SK-N-SH (cell line): ENCODE data around the gene ANKRD11. TPM values are rescaled to one million over a fixed set of nuclear protein-coding genes. Genes with fewer than 3 reads are reported as not detected.

Source experiments
- CTCF ChIA-PET: fragments of 300-600, 350-600 bp; formaldehyde crosslinking; extraction: SDS; loops from one replicate; lab custom pipeline; 2021; lab: Yijun Ruan, JAX
- POLR2A ChIA-PET: fragments of 350-600 bp; sonication (Branson Sonifier 250); formaldehyde crosslinking; extraction: SDS; loops from one replicate; lab custom pipeline; 2020; ENCODE audit warnings: antibody characterized with exemption, inconsistent platforms; lab: Yijun Ruan, JAX
- DNase-seq: peaks from one replicate; pipeline ENCODE4 v3.0.0; 2012
- H2AFZ ChIP-seq: fragments of 200-600 bp; sonication (generic); 2 replicates; pipeline ENCODE4 v1.8.1; 2016; ENCODE audit warnings: antibody characterized with exemption, mild to moderate bottlenecking, low read depth
- H3F3A ChIP-seq: fragments of 200-600 bp; sonication (generic); replicated peaks from 2 replicates; pipeline ENCODE3; 2016; ENCODE audit warnings: antibody characterized with exemption, mild to moderate bottlenecking; ENCODE audit not compliant: insufficient read depth
- H3K27ac ChIP-seq, 2 experiments: fragments of 200-500 bp in 1 of 2; fragments of 200-600 bp in 1 of 2; sonication (Bioruptor generic) in 1 of 2; sonication (generic), shearing (Covaris generic) in 1 of 2; 2 replicates each; pipeline versions ENCODE4 v1.5.1 to v1.6.1; 2014 to 2016; ENCODE audit warnings: low read depth in 2 of 2, inconsistent platforms in 1 of 2, low read length in 1 of 2, mild to moderate bottlenecking in 1 of 2, mixed read lengths in 1 of 2
- H3K27me3 ChIP-seq: fragments of 200-600 bp; sonication (generic), shearing (Covaris generic); 2 replicates; pipeline ENCODE4 v1.6.1; 2016; ENCODE audit warnings: mixed run types; ENCODE audit not compliant: insufficient read depth
- H3K36me3 ChIP-seq, 2 experiments: fragments of 200-500 bp in 1 of 2; fragments of 200-600 bp in 1 of 2; sonication (Bioruptor generic) in 1 of 2; sonication (generic) in 1 of 2; replicated peaks in 1 of 2; 2 replicates each; pipeline versions ENCODE3 to v1.5.1; 2014 to 2016; ENCODE audit warnings: low read length in 1 of 2, mild to moderate bottlenecking in 1 of 2; ENCODE audit not compliant: insufficient read depth in 2 of 2, control insufficient read depth in 1 of 2
- H3K4me1 ChIP-seq, 2 experiments: fragments of 200-500 bp in 1 of 2; fragments of 200-600 bp in 1 of 2; sonication (Bioruptor generic) in 1 of 2; sonication (generic), shearing (Covaris generic) in 1 of 2; 2 replicates each; pipeline versions ENCODE4 v1.5.1 to v1.6.1; 2014 to 2016; ENCODE audit warnings: low read depth in 1 of 2, low read length in 1 of 2, mixed run types in 1 of 2; ENCODE audit not compliant: insufficient read depth in 2 of 2, control insufficient read depth in 1 of 2
- H3K4me2 ChIP-seq: fragments of 200-600 bp; sonication (generic), shearing (Covaris generic); 2 replicates; pipeline ENCODE4 v1.6.1; 2017; ENCODE audit warnings: mixed run types
- H3K4me3 ChIP-seq, 2 experiments: fragments of 200-500 bp in 1 of 2; fragments of 200-600 bp in 1 of 2; sonication (Bioruptor generic) in 1 of 2; sonication (generic), shearing (Covaris generic) in 1 of 2; 2 replicates each; pipeline versions ENCODE4 v1.5.1 to v1.8.1; 2014 to 2016; ENCODE audit warnings: low read depth in 2 of 2, inconsistent platforms in 1 of 2, low read length in 1 of 2, mild to moderate bottlenecking in 1 of 2, mixed read lengths in 1 of 2, moderate library complexity in 1 of 2
- H3K79me2 ChIP-seq: fragments of 200-600 bp; sonication (generic); 2 replicates; pipeline ENCODE4 v1.8.1; 2017; ENCODE audit warnings: mild to moderate bottlenecking; ENCODE audit not compliant: insufficient read depth
- H3K9ac ChIP-seq: fragments of 200-600 bp; sonication (generic); 2 replicates; pipeline ENCODE4 v1.6.1; 2017; ENCODE audit warnings: mixed run types
- H3K9me2 ChIP-seq: fragments of 200-600 bp; sonication (generic); 2 replicates; pipeline ENCODE4 v1.6.1; 2017; ENCODE audit warnings: mixed run types
- H3K9me3 ChIP-seq: fragments of 200-600 bp; sonication (generic); 2 replicates; pipeline ENCODE4 v1.6.1; 2017; ENCODE audit warnings: mixed run types, mild to moderate bottlenecking, moderate library complexity
- H4K20me1 ChIP-seq: fragments of 200-600 bp; sonication (generic); 2 replicates; pipeline ENCODE4 v1.6.1; 2017; ENCODE audit warnings: mild to moderate bottlenecking, mixed run types; ENCODE audit not compliant: insufficient read depth
- CHD2 ChIP-seq: fragments of 150-350 bp; IDR thresholded peaks from 2 replicates; pipeline ENCODE4 v1.6.1; 2018; ENCODE audit warnings: low read length; ENCODE audit not compliant: partially characterized antibody
- CTCF ChIP-seq: fragments of 200-600 bp; sonication (generic); IDR thresholded peaks from 2 replicates; pipeline ENCODE4 v1.6.1; 2017; ENCODE audit warnings: antibody characterized with exemption, mild to moderate bottlenecking, moderate library complexity
- ELF1 ChIP-seq: IDR thresholded peaks from 2 replicates; pipeline ENCODE4 v1.4.0; 2012
- EZH2phosphoT487 ChIP-seq: fragments of 200-600 bp; sonication (generic); IDR thresholded peaks from 2 replicates; pipeline ENCODE4 v1.6.1; 2017; ENCODE audit warnings: low read depth, mixed run types, mild to moderate bottlenecking, antibody characterized with exemption, moderate library complexity, borderline replicate concordance
- FOSL2 ChIP-seq: IDR thresholded peaks from 2 replicates; pipeline ENCODE4 v1.4.0; 2012; ENCODE audit warnings: low read depth, mild to moderate bottlenecking, moderate library complexity, borderline replicate concordance
- GABPA ChIP-seq: IDR thresholded peaks from 2 replicates; pipeline ENCODE4 v1.4.0; 2012; ENCODE audit warnings: low read depth, mild to moderate bottlenecking
- GATA2 ChIP-seq: sonication (generic); formaldehyde crosslinking; IDR thresholded peaks from 2 replicates; pipeline ENCODE4 v1.5.0; 2020; ENCODE audit warnings: mild to moderate bottlenecking, missing genetic modification reagents
- JUND ChIP-seq: IDR thresholded peaks from 2 replicates; pipeline ENCODE4 v1.4.0; 2012
- MAX ChIP-seq: IDR thresholded peaks from 2 replicates; pipeline ENCODE4 v1.4.0; 2012; ENCODE audit warnings: low read depth
- MXI1 ChIP-seq: IDR thresholded peaks from 2 replicates; pipeline ENCODE4 v1.6.1; 2012; ENCODE audit warnings: mild to moderate bottlenecking, low read depth, low read length, improper control_type of control experiment
- NRF1 ChIP-seq: IDR thresholded peaks from 2 replicates; pipeline ENCODE4 v1.6.1; 2012; ENCODE audit warnings: low read depth, mild to moderate bottlenecking, low read length
- PBX3 ChIP-seq: IDR thresholded peaks from 2 replicates; pipeline ENCODE4; 2012
- RAD21 ChIP-seq: IDR thresholded peaks from 2 replicates; pipeline ENCODE4 v1.6.1; 2012; ENCODE audit warnings: mild to moderate bottlenecking, low read length
- REST ChIP-seq: IDR thresholded peaks from 2 replicates; pipeline ENCODE4 v1.6.1; 2012; ENCODE audit warnings: mild to moderate bottlenecking, low read depth, low read length, moderate library complexity
- RFX5 ChIP-seq: IDR thresholded peaks from 2 replicates; pipeline ENCODE4 v1.6.1; 2012; ENCODE audit warnings: mild to moderate bottlenecking, improper control_type of control experiment, low read length
- TAF1 ChIP-seq: IDR thresholded peaks from 2 replicates; pipeline ENCODE4 v1.6.1; 2012; ENCODE audit warnings: low read depth, mild to moderate bottlenecking, low read length, moderate library complexity, borderline replicate concordance
- TEAD4 ChIP-seq: IDR thresholded peaks from 2 replicates; pipeline ENCODE4 v1.4.0; 2012; ENCODE audit warnings: mild to moderate bottlenecking, borderline replicate concordance; ENCODE audit not compliant: insufficient read depth
- ZBTB33 ChIP-seq: IDR thresholded peaks from 2 replicates; pipeline ENCODE4 v1.4.0; 2012; ENCODE audit warnings: low read depth, borderline replicate concordance
- WGBS: methylation state at CpG from one replicate; pipeline ENCODE4 v1.1.6; 2017; ENCODE audit warnings: low lambda C conversion rate; 5-methylcytosine and 5-hydroxymethylcytosine counted together
- polyA plus RNA-seq, 3 experiments: library from polyadenylated mRNA; depleted of rRNA; stranded (reverse); fragments of >200 nt; gene quantifications; 2 replicates each; pipeline ENCODE4 v1.2.3, GENCODE V29; 2012

The ANKRD11 gene
- polyA plus RNA-seq, 1 of the 3 experiments (the other 2 are of a cell fraction) = 50.2 TPM

- H3K79me2 ChIP-seq = peaks cover 99% of the 10 kb centered on the region
- 90% methylated on average over 14 of the region's 14 CpGs for WGBS
- ChIA-PET POLR2A (no interaction called here), CTCF (interaction anchor here (1.3 to 3.8 kb wide), 5 partner anchors 8 to 325 kb away, joined by 4 to 18 read pairs (median 4); no protein-coding TSS in a partner anchor)
- peaks cover 46% of the 10 kb centered on the region for H3F3A ChIP-seq
- H4K20me1 ChIP-seq = peaks cover 78% of the 10 kb centered on the region
- peaks cover under 1 to 17% of the 10 kb centered on the region in 2 experiments for H3K36me3 ChIP-seq
- H3K27ac ChIP-seq = peak overlapping the region; percentile 8 to 68
- H3K4me2 ChIP-seq = peak overlapping the region; percentile 75
- H3K9me3 ChIP-seq = no peaks in the 10 kb centered on the region
- no peaks in the 10 kb centered on the region for H3K27me3 ChIP-seq
- peaks cover 56 to 58% of the 10 kb centered on the region in 2 experiments; a peak in 3 of 4 replicates for H3K4me1 ChIP-seq
- no peak overlapping the region for H3K4me3 ChIP-seq
- DNase-seq = no peak
- no peak overlapping the region for H2AFZ ChIP-seq
- H3K9ac ChIP-seq = peak overlapping the region; percentile 10; the same call in 1 of the 2 replicates
- TF ChIP-seq GABPA = no peak
- TF ChIP-seq EZH2phosphoT487 = no peak
- no peak for TF ChIP-seq ELF1
- TF ChIP-seq MXI1 = no peak
- no peak for TF ChIP-seq GATA2
- no peak for TF ChIP-seq MAX
- TF ChIP-seq FOSL2 = no peak
- TF ChIP-seq CTCF = no peak
- TF ChIP-seq PBX3 = no peak
- no peak for TF ChIP-seq TEAD4
- no peak for TF ChIP-seq NRF1
- no peak for TF ChIP-seq RFX5
- TF ChIP-seq TAF1 = no peak
- TF ChIP-seq RAD21 = no peak
- no peak for TF ChIP-seq REST
- no peak for TF ChIP-seq CHD2
- TF ChIP-seq JUND = no peak
- no peak for TF ChIP-seq ZBTB33
- H3K9me2 ChIP-seq = no peaks in the 10 kb centered on the region
These were observed 173.7 kb downstream of the ANKRD11 start for GRCh38 chr16:89316701-89317100.
